OCI-LY1 (cell line): ENCODE data around the gene SPOCK1.

Experiments used
- H2AFZ ChIP-seq: fragments of 200-600 bp; sonication (generic), shearing (Covaris generic); 2 replicates; pipeline ENCODE4 v1.6.0; 2014; ENCODE audit warnings: antibody characterized with exemption, mild to moderate bottlenecking, low read length
- H3F3A ChIP-seq: fragments of 200-600 bp; sonication (generic), shearing (Covaris generic); 2 replicates; pipeline ENCODE4 v1.6.0; 2014; ENCODE audit warnings: mild to moderate bottlenecking, antibody characterized with exemption, low read length, moderate library complexity; ENCODE audit not compliant: insufficient read depth
- H3K27ac ChIP-seq: fragments of 200-600 bp; sonication (generic); 2 replicates; pipeline ENCODE4 v1.5.1; 2014; ENCODE audit warnings: low read length, mixed run types, mild to moderate bottlenecking, low read depth; ENCODE audit not compliant: poor library complexity, severe bottlenecking
- H3K27me3 ChIP-seq: fragments of 200-600 bp; sonication (generic); 2 replicates; pipeline ENCODE4 v1.6.0; 2014; ENCODE audit warnings: antibody characterized with exemption, mild to moderate bottlenecking, low read length, moderate library complexity; ENCODE audit not compliant: insufficient read depth
- H3K36me3 ChIP-seq: fragments of 200-600 bp; sonication (generic); 2 replicates; pipeline ENCODE4 v1.6.1; 2014; ENCODE audit warnings: mild to moderate bottlenecking, antibody characterized with exemption, low read length, moderate library complexity, mixed read lengths; ENCODE audit not compliant: insufficient read depth
- H3K4me1 ChIP-seq: fragments of 200-600 bp; sonication (generic); 2 replicates; pipeline ENCODE4 v1.5.1; 2014; ENCODE audit warnings: mild to moderate bottlenecking, low read length, moderate library complexity; ENCODE audit not compliant: insufficient read depth, severe bottlenecking
- H3K4me2 ChIP-seq: fragments of 200-600 bp; sonication (generic), shearing (Covaris generic); 2 replicates; pipeline ENCODE4 v1.6.1; 2014; ENCODE audit warnings: low read length
- H3K4me3 ChIP-seq: fragments of 200-600 bp; sonication (generic); 2 replicates; pipeline ENCODE4 v1.5.1; 2014; ENCODE audit warnings: low read length, low read depth, mild to moderate bottlenecking, mixed read lengths; ENCODE audit not compliant: poor library complexity, severe bottlenecking
- H3K79me2 ChIP-seq: fragments of 200-600 bp; shearing (Covaris generic); 2 replicates; pipeline ENCODE4 v1.6.1; 2016; ENCODE audit warnings: mixed run types, low read length, mixed read lengths; ENCODE audit not compliant: insufficient read depth
- H3K9ac ChIP-seq: fragments of 200-600 bp; sonication (generic), shearing (Covaris generic); 2 replicates; pipeline ENCODE4 v1.6.1; 2014; ENCODE audit warnings: mild to moderate bottlenecking, low read length, mixed read lengths
- H3K9me2 ChIP-seq: fragments of 200-600 bp; sonication (generic), shearing (Covaris generic); 2 replicates; pipeline ENCODE4 v1.6.1; 2014; ENCODE audit warnings: low read depth, mild to moderate bottlenecking, low read length, mixed read lengths
- H3K9me3 ChIP-seq: fragments of 200-600 bp; shearing (Covaris generic); 2 replicates; pipeline ENCODE4 v1.6.1; 2014; ENCODE audit warnings: low read length, mixed read lengths
- H4K20me1 ChIP-seq: fragments of 200-600 bp; sonication (generic), shearing (Covaris generic); 2 replicates; pipeline ENCODE4 v1.6.0; 2016; ENCODE audit warnings: mild to moderate bottlenecking, low read length; ENCODE audit not compliant: insufficient read depth
- CTCF ChIP-seq: fragments of 200-600 bp; sonication (generic), shearing (Covaris generic); IDR thresholded peaks from 2 replicates; pipeline ENCODE4 v1.5.1; 2017; ENCODE audit warnings: mild to moderate bottlenecking, antibody characterized with exemption, low read length, moderate library complexity, mixed read lengths
- EZH2 ChIP-seq: fragments of 200-600 bp; sonication (generic), shearing (Covaris generic); IDR thresholded peaks from 2 replicates; pipeline ENCODE4 v1.8.0; 2017; ENCODE audit warnings: borderline replicate concordance, mixed run types, mild to moderate bottlenecking, antibody characterized with exemption, low read length, moderate library complexity, mixed read lengths

Gene SPOCK1

DNA sequence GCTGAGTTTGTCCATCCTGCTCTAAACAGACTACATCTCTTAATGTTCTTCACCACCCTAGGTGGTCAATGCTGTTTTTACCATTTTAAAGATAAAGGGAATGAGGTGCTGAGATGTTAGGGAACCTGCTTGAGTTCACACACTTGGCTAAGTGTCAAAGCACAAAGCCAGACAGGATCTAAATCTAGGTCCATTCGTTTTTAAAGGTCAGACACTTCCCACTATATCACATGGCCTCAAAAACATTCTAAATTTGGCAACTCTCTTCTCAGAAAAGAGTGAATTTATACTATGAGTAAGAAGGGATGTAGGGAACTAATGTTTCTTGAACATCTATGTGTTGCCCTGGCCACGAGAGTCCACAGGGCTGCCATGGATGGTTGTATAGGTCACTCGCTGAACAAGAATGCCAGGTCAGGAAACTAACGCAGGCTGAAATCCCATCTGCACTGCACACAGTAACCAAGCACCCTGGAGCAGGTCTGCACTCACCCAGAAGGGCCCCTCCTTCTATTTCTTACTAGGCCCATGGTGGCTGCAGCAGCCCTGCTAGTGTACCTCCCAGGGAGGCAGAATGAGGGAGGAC, 213.0 kb downstream of the SPOCK1 start:
- Histone ChIP-seq H3K79me2 (no peaks in the 10 kb centered on the region), H3K9me3 (no peaks in the 10 kb centered on the region), H3K9me2 (no peaks in the 10 kb centered on the region), H4K20me1 (no peaks in the 10 kb centered on the region), H3K27ac (no peak overlapping the region), H3K4me3 (no peak overlapping the region), H3K9ac (no peak overlapping the region), H3K4me2 (no peak overlapping the region), H3K4me1 (no peaks in the 10 kb centered on the region), H3K27me3 (peaks cover 4% of the 10 kb centered on the region; the same call in 1 of the 2 replicates), H3K36me3 (no peaks in the 10 kb centered on the region), H2AFZ (no peak overlapping the region), H3F3A (no peaks in the 10 kb centered on the region)
- TF ChIP-seq EZH2 = no peak
- no peak for TF ChIP-seq CTCF

- H3K9ac ChIP-seq = no peak overlapping the region
- no peak for TF ChIP-seq EZH2
- no peak for TF ChIP-seq CTCF
- no peaks in the 10 kb centered on the region for H3K4me1 ChIP-seq
- H3K9me3 ChIP-seq = no peaks in the 10 kb centered on the region
- no peak overlapping the region for H2AFZ ChIP-seq
- no peaks in the 10 kb centered on the region for H4K20me1 ChIP-seq
- no peak overlapping the region for H3K4me2 ChIP-seq
- H3K79me2 ChIP-seq = no peaks in the 10 kb centered on the region
- H3K4me3 ChIP-seq = no peak overlapping the region
- peaks cover 4% of the 10 kb centered on the region; the same call in 1 of the 2 replicates for H3K27me3 ChIP-seq
- no peaks in the 10 kb centered on the region for H3K36me3 ChIP-seq
- no peaks in the 10 kb centered on the region for H3F3A ChIP-seq
- H3K9me2 ChIP-seq = no peaks in the 10 kb centered on the region
- no peak overlapping the region for H3K27ac ChIP-seq
Measured at GRCh38 chr5:137283801-137284200, 215.3 kb downstream of the SPOCK1 start.

DNA sequence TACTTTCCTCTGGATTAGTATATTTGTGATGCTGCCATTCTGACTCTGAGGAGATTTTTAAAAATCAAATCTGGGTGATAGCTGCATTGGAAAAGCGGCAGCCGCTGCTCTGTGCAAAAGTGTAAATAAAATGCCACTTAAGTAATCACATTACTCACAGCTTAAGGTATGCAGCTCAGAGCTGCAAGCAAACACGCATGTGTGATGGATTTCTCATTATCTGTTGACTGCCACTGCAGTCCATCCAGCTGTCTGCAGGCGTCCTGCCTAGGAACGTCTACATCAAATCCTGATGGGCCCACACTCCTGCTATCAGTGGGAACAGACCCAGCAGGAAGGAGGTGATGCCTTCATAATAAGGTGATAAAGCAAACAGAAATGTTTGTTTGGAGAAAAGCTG, 216.9 kb downstream of the SPOCK1 start:
- no peaks in the 10 kb centered on the region for H3K9me3 ChIP-seq

More for the DNA sequence above, 216.9 kb downstream of the SPOCK1 start:
- Histone ChIP-seq H3F3A (no peaks in the 10 kb centered on the region), H3K4me3 (no peak overlapping the region), H3K27ac (no peak overlapping the region), H3K9me2 (no peaks in the 10 kb centered on the region), H2AFZ (no peak overlapping the region), H4K20me1 (no peaks in the 10 kb centered on the region), H3K4me1 (no peaks in the 10 kb centered on the region), H3K4me2 (no peak overlapping the region), H3K36me3 (no peaks in the 10 kb centered on the region), H3K9ac (no peak overlapping the region), H3K27me3 (no peaks in the 10 kb centered on the region), H3K79me2 (no peaks in the 10 kb centered on the region)
- TF ChIP-seq CTCF = no peak
- TF ChIP-seq EZH2 = no peak
